ENCODE results near the gene U2AF2. TPM values are rescaled to one million over a fixed set of nuclear protein-coding genes. Genes with fewer than 3 reads are reported as not detected.

Gene U2AF2
- total and polyA plus RNA-seq, 9 of the 15 experiments (the other 6 are each of a cell fraction or from before 2014, with no cell fraction given), result 3.0 to 331 (median 157) TPM

DNA sequence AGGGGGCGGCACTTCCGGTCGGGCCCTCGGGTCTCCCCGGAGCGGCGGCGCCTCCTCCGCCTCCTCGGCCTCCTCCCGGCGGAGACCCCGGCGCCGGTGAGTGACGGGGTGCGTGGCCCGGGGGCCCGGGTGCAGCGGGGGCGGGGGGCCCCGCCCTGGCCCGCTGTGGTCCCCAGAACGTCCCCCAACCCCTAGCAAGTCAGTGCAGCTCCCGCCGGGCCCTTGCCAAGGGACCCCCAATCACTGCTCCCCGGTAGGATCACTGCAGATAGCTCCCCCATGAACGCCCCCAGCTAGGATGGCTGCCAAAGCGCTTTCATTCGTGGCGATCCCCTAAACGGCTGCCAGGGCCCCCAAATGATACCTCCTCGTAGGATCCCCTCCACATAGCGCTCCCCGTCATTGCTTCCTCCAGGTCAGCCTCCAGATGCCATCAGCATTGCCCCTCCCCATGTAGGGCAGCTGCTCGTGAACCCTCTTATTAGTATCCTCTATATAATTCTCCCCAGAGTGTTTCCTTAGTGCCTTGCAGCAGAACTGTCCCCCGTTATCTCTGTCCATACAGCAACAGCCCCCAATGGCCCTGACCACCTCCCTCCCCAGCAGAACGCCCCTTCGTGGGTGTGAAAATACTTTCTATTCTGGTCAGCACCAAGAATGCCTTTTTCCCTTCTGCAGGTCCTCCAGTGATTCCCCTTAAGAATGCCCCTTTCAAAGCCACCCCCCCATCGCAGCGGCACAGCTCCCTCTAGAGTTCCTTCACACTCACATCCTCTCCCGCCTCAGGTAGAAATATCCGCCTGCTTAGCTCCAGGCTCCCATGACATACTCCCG, 49.0 kb upstream of the U2AF2 start, which contains the start of gene ZNF865 (continued):
- peak; percentile 37 for TF ChIP-seq TEAD4 (IDR thresholded peaks at IDR 0.05; ENCODE audit: low read length)
- TF ChIP-seq TEAD4 (CRISPR knock-in tag; IDR thresholded peaks at IDR 0.05; ENCODE audit: borderline replicate concordance), result no peak
- 0 out of 2 replicates have a peak, but pooled peaks have one; percentile 35 for TF ChIP-seq SMARCE1 (IDR thresholded peaks at IDR 0.05)
- peak; percentile 44; the same call in 1 of the 2 replicates for TF ChIP-seq RB1 (IDR thresholded peaks at IDR 0.05; ENCODE audit: low read depth)
- no peak for TF ChIP-seq SAFB (IDR thresholded peaks at IDR 0.05; ENCODE audit: borderline replicate concordance, low read depth, low read length)
- TF ChIP-seq JUND (IDR thresholded peaks at IDR 0.05; ENCODE audit: borderline replicate concordance, low read depth, low read length), result 0 out of 2 replicates have a peak, but pooled peaks have one; percentile 21
- TF ChIP-seq JUND (tag; IDR thresholded peaks at IDR 0.05; ENCODE audit: borderline replicate concordance, low read depth, low read length), result no peak
- TF ChIP-seq POLR2G (IDR thresholded peaks at IDR 0.05; ENCODE audit: low read depth, low read length), result peak; percentile 78
- 0 out of 2 replicates have a peak, but pooled peaks have one; percentile 2 for TF ChIP-seq RBFOX2 (IDR thresholded peaks at IDR 0.05; ENCODE audit: low read depth, low read length)
- TF ChIP-seq ZBTB43 (CRISPR knock-in tag; IDR thresholded peaks at IDR 0.05), result peak; percentile 69; the same call in 1 of the 2 replicates
- TF ChIP-seq RAD21 (CRISPR knock-in tag; conservative IDR thresholded peaks at IDR 0.05 in 1 of 2, IDR thresholded peaks at IDR 0.05 in 1 of 2), result peak; percentile 76 to 88
- TF ChIP-seq, protein P1, sequence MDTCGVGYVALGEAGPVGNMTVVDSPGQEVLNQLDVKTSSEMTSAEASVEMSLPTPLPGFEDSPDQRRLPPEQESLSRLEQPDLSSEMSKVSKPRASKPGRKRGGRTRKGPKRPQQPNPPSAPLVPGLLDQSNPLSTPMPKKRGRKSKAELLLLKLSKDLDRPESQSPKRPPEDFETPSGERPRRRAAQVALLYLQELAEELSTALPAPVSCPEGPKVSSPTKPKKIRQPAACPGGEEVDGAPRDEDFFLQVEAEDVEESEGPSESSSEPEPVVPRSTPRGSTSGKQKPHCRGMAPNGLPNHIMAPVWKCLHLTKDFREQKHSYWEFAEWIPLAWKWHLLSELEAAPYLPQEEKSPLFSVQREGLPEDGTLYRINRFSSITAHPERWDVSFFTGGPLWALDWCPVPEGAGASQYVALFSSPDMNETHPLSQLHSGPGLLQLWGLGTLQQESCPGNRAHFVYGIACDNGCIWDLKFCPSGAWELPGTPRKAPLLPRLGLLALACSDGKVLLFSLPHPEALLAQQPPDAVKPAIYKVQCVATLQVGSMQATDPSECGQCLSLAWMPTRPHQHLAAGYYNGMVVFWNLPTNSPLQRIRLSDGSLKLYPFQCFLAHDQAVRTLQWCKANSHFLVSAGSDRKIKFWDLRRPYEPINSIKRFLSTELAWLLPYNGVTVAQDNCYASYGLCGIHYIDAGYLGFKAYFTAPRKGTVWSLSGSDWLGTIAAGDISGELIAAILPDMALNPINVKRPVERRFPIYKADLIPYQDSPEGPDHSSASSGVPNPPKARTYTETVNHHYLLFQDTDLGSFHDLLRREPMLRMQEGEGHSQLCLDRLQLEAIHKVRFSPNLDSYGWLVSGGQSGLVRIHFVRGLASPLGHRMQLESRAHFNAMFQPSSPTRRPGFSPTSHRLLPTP (IDR thresholded peaks at IDR 0.05; ENCODE audit: borderline replicate concordance, extremely low read depth, insufficient read length), result no peak
- no peak for TF ChIP-seq ZZZ3 (IDR thresholded peaks at IDR 0.05)
- TF ChIP-seq XRCC5 (IDR thresholded peaks at IDR 0.05; ENCODE audit: low read depth, low read length), result peak; percentile 83; the same call in 1 of the 2 replicates
- TF ChIP-seq, protein P2, sequence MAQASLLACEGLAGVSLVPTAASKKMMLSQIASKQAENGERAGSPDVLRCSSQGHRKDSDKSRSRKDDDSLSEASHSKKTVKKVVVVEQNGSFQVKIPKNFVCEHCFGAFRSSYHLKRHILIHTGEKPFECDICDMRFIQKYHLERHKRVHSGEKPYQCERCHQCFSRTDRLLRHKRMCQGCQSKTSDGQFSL (CRISPR knock-in tag; IDR thresholded peaks at IDR 0.05), result peak; percentile 100
- TF ChIP-seq, protein P2 (tag; IDR thresholded peaks at IDR 0.05), result peak in 1 of 2 experiments; percentile 99; a peak in 2 of 4 replicates
- TF ChIP-seq ELF1 (tag; IDR thresholded peaks at IDR 0.05), result peak; percentile 50; the same call in 1 of the 2 replicates
- TF ChIP-seq DEAF1 (CRISPR knock-in tag; IDR thresholded peaks at IDR 0.05), result peak; percentile 76
- TF ChIP-seq PHF21A (IDR thresholded peaks at IDR 0.05; ENCODE audit: borderline replicate concordance, low read depth), result peak; percentile 25; the same call in 1 of the 2 replicates
- TF ChIP-seq RCOR1 (IDR thresholded peaks at IDR 0.05; ENCODE audit: borderline replicate concordance in 1 of 2, low read depth in 2 of 2, low read length in 2 of 2), result 0 out of 4 replicates have a peak, but pooled peaks of 1 of the 2 experiments have one; percentile 30

Data from K562 (cell line).